Activated naive CD8-positive, alpha-beta T cell treated with anti-CD3 and anti-CD28 coated beads for 36 hours (primary cell): ENCODE data around the gene KRTAP10-10. TPM values are rescaled to one million over a fixed set of nuclear protein-coding genes. Genes with fewer than 3 reads are reported as not detected.
"Not testable (repeated sequence)": the region's sequence is repeated elsewhere in the genome, so short reads cannot be mapped to it uniquely, and the experiment has no call there.

Experiments
- DNase-seq: peaks from one replicate; pipeline ENCODE4 v3.0.0; 2021
- H3K27ac Mint-ChIP-seq: one replicate; pipeline ENCODE4 v1.8.0; 2022; ENCODE audit warnings: mild to moderate bottlenecking, moderate library complexity, mixed read lengths
- H3K27me3 Mint-ChIP-seq: one replicate; pipeline ENCODE4 v1.8.0; 2022; ENCODE audit warnings: mild to moderate bottlenecking, mixed read lengths
- H3K36me3 Mint-ChIP-seq: one replicate; pipeline ENCODE4 v1.8.0; 2021; ENCODE audit warnings: mild to moderate bottlenecking, mixed read lengths
- H3K4me1 Mint-ChIP-seq: one replicate; pipeline ENCODE4 v1.8.0; 2021; ENCODE audit warnings: mixed read lengths
- H3K4me3 Mint-ChIP-seq: one replicate; pipeline ENCODE4 v1.8.0; 2022; ENCODE audit warnings: mild to moderate bottlenecking, moderate library complexity, mixed read lengths
- H3K9me3 Mint-ChIP-seq: one replicate; pipeline ENCODE4 v1.8.0; 2022; ENCODE audit warnings: mixed read lengths
- total RNA-seq, 2 experiments: library from RNA; stranded (reverse); gene quantifications; one replicate each; pipeline ENCODE4 v1.2.3, GENCODE V29; 2021

The KRTAP10-10 gene
- total RNA-seq, 2 experiments from 2014 or later: not detected

DNA sequence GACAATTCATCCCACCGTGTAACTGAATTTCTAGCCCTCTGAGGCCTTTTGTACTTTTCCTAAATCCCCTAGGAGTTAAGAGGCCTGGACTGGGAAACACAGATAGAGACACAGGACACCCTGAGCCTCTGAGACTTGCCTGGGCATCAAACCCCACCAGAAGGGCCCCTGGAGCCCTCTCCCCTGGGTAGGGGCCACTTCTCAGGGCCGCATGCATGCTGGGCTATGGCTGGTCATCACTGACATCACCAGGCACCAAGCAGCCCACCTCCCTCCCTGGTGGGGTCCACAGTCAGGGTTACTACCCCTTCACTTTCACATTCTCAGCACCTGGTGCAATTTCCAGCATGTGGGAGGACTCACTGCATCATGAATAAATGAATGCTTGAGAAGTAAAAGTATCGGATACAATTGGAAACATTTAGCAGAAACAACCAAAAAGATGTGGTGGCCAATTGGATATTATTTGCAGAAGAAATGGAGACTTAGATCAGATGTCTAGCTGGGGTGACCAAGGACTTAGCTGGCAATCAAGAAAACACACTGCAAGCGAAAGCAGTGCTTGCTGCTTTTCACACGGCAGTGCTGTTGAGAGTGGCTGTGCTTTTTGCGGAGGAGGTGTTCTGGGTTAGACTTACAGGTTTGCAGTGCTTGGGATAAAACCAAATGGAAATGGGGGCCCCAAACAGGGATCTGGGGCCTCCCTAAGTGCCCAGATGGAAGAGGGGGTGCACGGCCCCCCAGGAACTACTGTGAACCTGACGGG, 37.7 kb upstream of the KRTAP10-10 start:
- Mint-ChIP-seq H3K9me3 (peaks cover 3% of the 10 kb centered on the region), H3K27ac (no peak overlapping the region), H3K4me1 (no peaks in the 10 kb centered on the region), H3K4me3 (no peak overlapping the region), H3K27me3 (no peaks in the 10 kb centered on the region), H3K36me3 (no peaks in the 10 kb centered on the region)
- no peak for DNase-seq

- not testable (repeated sequence) for H3K27me3 Mint-ChIP-seq, DNase-seq, H3K4me3 Mint-ChIP-seq
Observed at GRCh38 chr21:44600118-44600978, 36.8 kb upstream of the KRTAP10-10 start, which contains the start of gene KRTAP10-7. KRTAP10-7 (plus strand) TSS chr21:44600597; CDS start chr21:44600622, 25 bp downstream.

DNA sequence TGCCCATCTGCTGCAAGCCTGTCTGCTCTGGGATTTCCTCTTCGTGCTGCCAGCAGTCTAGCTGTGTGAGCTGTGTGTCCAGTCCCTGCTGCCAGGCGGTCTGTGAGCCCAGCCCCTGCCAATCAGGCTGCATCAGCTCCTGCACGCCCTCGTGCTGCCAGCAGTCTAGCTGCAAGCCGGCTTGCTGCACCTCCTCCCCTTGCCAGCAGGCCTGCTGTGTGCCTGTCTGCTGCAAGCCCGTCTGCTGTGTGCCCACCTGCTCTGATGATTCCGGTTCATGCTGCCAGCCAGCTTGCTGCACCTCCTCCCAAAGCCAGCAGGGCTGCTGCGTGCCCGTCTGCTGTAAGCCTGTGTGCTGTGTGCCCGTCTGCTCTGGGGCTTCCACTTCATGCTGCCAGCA, 36.1 kb upstream of the KRTAP10-10 start:
- not testable (repeated sequence) for H3K36me3 Mint-ChIP-seq, H3K27me3 Mint-ChIP-seq, DNase-seq, H3K9me3 Mint-ChIP-seq, H3K4me3 Mint-ChIP-seq, H3K4me1 Mint-ChIP-seq, H3K27ac Mint-ChIP-seq

More at GRCh38 chr21:44600118-44600978, 36.8 kb upstream of the KRTAP10-10 start, which contains the start of gene KRTAP10-7:
- not testable (repeated sequence) for H3K27ac Mint-ChIP-seq, H3K9me3 Mint-ChIP-seq, H3K4me1 Mint-ChIP-seq, H3K36me3 Mint-ChIP-seq

DNA sequence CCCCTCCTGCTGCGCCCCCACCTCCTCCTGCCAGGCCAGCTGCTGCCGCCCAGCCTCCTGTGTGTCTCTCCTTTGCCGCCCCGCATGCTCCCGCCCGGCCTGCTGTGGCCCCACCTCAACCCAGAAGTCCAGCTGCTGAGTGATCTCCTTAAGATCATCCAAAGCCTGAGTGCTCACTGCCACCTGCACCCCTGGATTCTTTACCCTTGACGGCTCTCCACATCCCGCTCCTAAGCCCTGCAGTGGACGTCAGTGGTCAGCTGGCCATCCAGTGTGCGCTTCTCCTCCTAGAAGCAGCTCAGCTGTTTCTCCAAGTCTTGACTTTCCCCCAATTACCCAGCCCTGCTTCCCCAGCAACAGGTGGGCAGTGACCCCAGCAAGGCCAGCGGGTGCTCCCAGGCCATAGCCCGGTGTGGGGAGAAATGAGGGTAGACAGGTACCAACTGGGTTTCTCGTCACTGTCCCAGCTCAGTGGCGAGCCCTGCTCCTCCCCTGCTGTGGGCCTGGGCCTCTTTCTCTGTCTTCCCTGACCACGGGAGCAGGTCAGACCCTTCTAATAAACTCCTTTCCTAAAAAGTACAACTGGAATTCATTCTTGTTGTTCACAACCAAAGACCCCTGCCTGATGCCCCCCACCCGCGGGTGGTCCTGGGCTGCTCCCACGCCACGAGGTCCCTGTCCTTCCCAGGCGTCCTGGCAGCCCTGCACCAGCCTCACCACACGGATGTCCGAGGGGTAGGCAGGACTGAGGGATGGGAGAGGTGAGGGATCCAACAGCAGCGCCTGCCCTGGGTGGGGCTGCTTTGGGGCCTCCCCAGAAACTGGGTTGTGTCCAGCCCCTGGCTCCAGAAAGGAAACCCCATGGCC, 35.3 kb upstream of the KRTAP10-10 start:
- Mint-ChIP-seq H3K9me3 (peaks cover 5% of the 10 kb centered on the region), H3K4me1 (no peaks in the 10 kb centered on the region), H3K27ac (no peak overlapping the region), H3K36me3 (no peaks in the 10 kb centered on the region), H3K27me3 (no peaks in the 10 kb centered on the region), H3K4me3 (no peak overlapping the region)
- DNase-seq: no peak

DNA sequence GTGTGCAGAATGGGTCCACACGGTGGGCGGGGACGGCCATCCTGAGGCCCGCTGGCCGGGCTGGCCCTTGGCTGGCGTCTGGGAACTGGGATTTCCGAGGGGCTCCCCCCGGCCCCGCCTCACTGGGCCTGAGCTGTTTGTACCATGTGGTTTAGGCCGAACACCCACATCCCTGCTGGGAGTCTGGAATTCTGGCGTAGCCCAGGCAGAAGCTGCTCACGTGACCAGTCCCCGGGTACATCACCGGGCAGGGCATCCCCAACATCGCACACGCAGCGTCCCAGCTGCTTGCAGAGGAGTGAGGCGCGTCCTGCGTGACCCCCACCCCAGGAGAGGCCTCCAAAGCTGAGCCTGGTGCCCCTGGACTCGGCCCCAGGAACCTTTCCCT, 34.7 kb upstream of the KRTAP10-10 start:
- Mint-ChIP-seq H3K9me3 (peaks cover 5% of the 10 kb centered on the region), H3K4me3 (no peak overlapping the region), H3K36me3 (no peaks in the 10 kb centered on the region), H3K27me3 (no peaks in the 10 kb centered on the region), H3K27ac (no peak overlapping the region), H3K4me1 (no peaks in the 10 kb centered on the region)
- no peak for DNase-seq

- DNase-seq: no peak
- Mint-ChIP-seq H3K4me1 (no peaks in the 10 kb centered on the region), H3K9me3 (peaks cover 5% of the 10 kb centered on the region)
Observed at GRCh38 chr21:44603109-44603875, 33.9 kb upstream of the KRTAP10-10 start.

DNA sequence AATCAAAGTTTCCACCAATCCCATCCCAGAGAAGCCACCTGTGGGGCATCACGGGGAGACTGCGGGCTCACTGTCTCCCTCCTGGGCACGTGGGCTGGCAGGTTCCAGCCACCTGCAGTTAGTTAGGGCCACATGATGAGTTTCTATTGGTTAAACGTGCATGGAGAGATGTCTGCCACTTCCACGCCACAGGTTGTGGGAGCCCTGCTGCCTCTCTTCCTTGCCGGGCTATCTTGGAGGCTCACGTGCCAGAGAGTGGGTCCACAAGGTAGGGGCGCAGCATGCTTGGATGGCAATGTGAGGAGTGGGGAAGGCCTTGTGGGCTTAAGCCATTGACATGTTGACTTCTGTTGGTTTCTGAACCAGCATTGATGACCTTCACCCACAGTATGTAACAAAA, 33.2 kb upstream of the KRTAP10-10 start:
- H3K4me1 Mint-ChIP-seq: no peaks in the 10 kb centered on the region
- H3K27ac Mint-ChIP-seq: no peak overlapping the region
- H3K36me3 Mint-ChIP-seq: peaks cover under 1% of the 10 kb centered on the region
- no peak overlapping the region for H3K4me3 Mint-ChIP-seq
- DNase-seq: no peak
- no peaks in the 10 kb centered on the region for H3K27me3 Mint-ChIP-seq
- H3K9me3 Mint-ChIP-seq: peaks cover 3% of the 10 kb centered on the region

More at GRCh38 chr21:44603109-44603875, 33.9 kb upstream of the KRTAP10-10 start:
- Mint-ChIP-seq H3K36me3 (no peaks in the 10 kb centered on the region), H3K4me3 (no peak overlapping the region), H3K27ac (no peak overlapping the region), H3K27me3 (no peaks in the 10 kb centered on the region)

DNA sequence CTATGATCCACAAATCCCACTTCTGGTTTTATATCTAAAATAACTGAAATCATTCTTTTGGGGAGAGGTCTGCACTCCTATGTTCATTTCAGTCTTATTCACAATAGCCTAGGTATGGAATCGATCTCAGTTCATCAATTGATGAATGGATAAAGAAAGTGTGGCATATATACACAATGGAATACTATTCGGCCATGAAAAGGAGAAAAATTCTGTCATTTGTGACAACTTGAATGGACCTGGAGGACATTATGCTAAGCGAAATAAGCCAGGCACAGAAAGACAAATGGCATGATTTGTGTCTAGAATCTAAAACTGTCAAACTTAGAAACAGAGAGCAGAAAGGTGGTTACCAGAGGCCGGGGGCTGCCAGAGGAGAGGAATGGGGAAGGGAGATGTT, 30.7 kb upstream of the KRTAP10-10 start:
- DNase-seq: no peak
- Mint-ChIP-seq H3K36me3 (peaks cover 1% of the 10 kb centered on the region), H3K27me3 (no peaks in the 10 kb centered on the region), H3K4me1 (no peaks in the 10 kb centered on the region), H3K27ac (no peak overlapping the region), H3K4me3 (no peak overlapping the region), H3K9me3 (peaks cover 19% of the 10 kb centered on the region)

- Mint-ChIP-seq H3K27me3 (no peaks in the 10 kb centered on the region), H3K36me3 (peaks cover 1% of the 10 kb centered on the region), H3K4me1 (no peaks in the 10 kb centered on the region), H3K9me3 (peaks cover 21% of the 10 kb centered on the region), H3K27ac (no peak overlapping the region), H3K4me3 (no peak overlapping the region)
- DNase-seq: no peak
Observed at GRCh38 chr21:44609193-44609592, 28.0 kb upstream of the KRTAP10-10 start.

DNA sequence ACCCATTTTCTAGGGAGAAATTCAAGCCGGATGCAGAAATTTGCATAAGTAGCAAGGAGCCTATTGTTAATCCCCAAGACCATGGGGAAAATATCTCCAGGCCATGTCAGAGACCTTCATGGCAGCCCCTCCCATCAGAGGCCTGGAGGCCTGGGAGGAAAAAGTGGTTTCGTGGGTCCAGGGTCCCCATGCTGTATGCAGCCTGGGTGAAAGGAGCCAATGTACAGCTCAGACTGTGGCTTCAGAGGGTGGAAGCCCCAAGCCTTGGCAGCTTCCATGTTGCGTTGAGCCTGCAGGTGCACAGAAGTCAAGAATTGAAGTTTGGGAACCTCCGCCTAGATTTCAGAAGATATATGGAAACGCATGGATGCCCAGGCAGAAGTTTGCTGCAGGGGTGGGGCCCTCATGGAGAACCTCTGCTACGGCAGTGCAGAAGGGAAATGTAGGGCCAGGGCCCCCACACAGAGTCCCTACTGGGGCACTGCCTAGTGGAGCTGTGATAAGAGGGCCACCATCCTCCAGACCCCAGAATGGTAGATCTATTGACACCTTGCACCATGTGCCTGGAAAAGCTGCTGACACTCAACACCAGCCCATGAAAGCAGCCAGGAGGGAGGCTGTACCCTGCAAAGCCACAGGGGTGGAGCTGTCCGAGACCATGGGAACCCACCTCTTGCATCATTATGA, 26.9 kb upstream of the KRTAP10-10 start:
- H3K36me3 Mint-ChIP-seq, H3K27ac Mint-ChIP-seq, H3K4me3 Mint-ChIP-seq, H3K4me1 Mint-ChIP-seq, H3K27me3 Mint-ChIP-seq, DNase-seq: not testable (repeated sequence)
- H3K9me3 Mint-ChIP-seq: peaks cover 21% of the 10 kb centered on the region

GRCh38 chr21:44611551-44611950, 25.6 kb upstream of the KRTAP10-10 start:
- no peak for DNase-seq
- Mint-ChIP-seq H3K9me3 (peaks cover 20% of the 10 kb centered on the region), H3K27ac (no peak overlapping the region), H3K4me3 (no peak overlapping the region), H3K4me1 (peaks cover 6% of the 10 kb centered on the region), H3K36me3 (peaks cover 1% of the 10 kb centered on the region), H3K27me3 (no peaks in the 10 kb centered on the region)

DNA sequence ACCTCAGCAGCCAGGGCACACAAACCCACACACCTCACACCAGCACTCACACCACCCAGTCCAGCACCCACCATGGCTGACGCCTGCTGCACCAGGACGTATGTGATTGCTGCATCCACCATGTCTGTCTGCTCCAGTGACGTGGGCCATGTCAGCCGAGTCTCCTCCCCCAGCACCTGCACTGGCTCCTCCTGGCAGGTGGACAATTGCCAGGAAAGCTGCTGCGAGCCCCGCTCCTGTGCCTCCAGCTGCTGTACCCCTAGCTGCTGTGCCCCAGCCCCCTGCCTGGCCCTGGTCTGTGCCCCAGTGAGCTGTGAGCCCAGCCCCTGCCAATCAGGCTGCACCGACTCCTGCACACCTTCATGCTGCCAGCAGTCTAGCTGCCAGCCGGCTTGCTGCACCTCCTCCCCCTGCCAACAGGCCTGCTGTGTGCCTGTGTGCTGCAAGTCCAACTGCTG, 25.1 kb upstream of the KRTAP10-10 start, which contains the start of gene KRTAP10-8:
Gene KRTAP10-8, plus strand, starts transcription at position 51 of the 458 bp plus-strand sequence. Its CDS starts 22 bp downstream, at position 73.
- no peak within 1 kb of the TSS for H3K4me3 Mint-ChIP-seq
- H3K36me3 Mint-ChIP-seq: peaks cover 1% of the 10 kb centered on the region
- no peak within 1 kb of the TSS for H3K27ac Mint-ChIP-seq
- peaks cover 19% of the 10 kb centered on the region for H3K9me3 Mint-ChIP-seq
- no peaks in the 10 kb centered on the region for H3K27me3 Mint-ChIP-seq
- H3K4me1 Mint-ChIP-seq: peaks cover 10% of the 10 kb centered on the region
- DNase-seq: no peak

GRCh38 chr21:44612669-44613229, 24.4 kb upstream of the KRTAP10-10 start:
- no peak overlapping the region for H3K4me3 Mint-ChIP-seq
- H3K36me3 Mint-ChIP-seq: peaks cover 1% of the 10 kb centered on the region
- no peak overlapping the region for H3K27ac Mint-ChIP-seq
- H3K4me1 Mint-ChIP-seq: peaks cover 10% of the 10 kb centered on the region
- H3K27me3 Mint-ChIP-seq: no peaks in the 10 kb centered on the region
- peaks cover 19% of the 10 kb centered on the region for H3K9me3 Mint-ChIP-seq
- DNase-seq: no peak
